Pancreas (tissue), 8 donors: Measurements from ENCODE around the gene SLC5A8. TPM values are rescaled to one million over a fixed set of nuclear protein-coding genes. Genes with fewer than 3 reads are reported as not detected.

Experiments used
- polyA plus RNA-seq, 2 donors: library from polyadenylated mRNA; stranded (reverse); fragments of 200-250 nt; gene quantifications; one replicate each; pipeline ENCODE4 v1.2.3, GENCODE V29; 2013
- total RNA-seq, 6 donors: library from RNA; stranded (reverse); fragmentation: NEBNext Ultra II Directional in 4 of 6; extraction: Animal tissue kit (Norgen Biotek cat#: 25700) in 4 of 6; gene quantifications; one replicate each; pipeline versions ENCODE4 v1.2.1 to v1.2.4, GENCODE V29; 2021 to 2023
- donor health status: healthy with polysubstance abuse.
- donor health status: DM: no; HTN: no; CAD: no; lungs with moderate emphysema.
- donor health status: DM: no; HTN: no; CAD: no.
- donor health status: Bipolar disorder and iron deficiency.
- donor health status: DM: yes; HTN: yes; CAD: no.
- donor health status: DM: no; HTN: no; CAD: no.
- donor health status: DM: no; HTN: no; CAD: no.
- donor health status: DM: yes; HTN: yes; CAD: no.

SLC5A8 gene
- total and polyA plus RNA-seq, 8 donors: 0.06 to 0.09 (median 0.07) TPM; not detected in 5

Other genes starting within 250 kb of the SLC5A8 start
- gene UTP20, start 69.9 kb upstream of the SLC5A8 start, total RNA-seq: 1 to 10 TPM; 4.2 to 8.1 (median 7.4) TPM
- gene UTP20, start 69.9 kb upstream of the SLC5A8 start, polyA plus RNA-seq: 1 to 10 TPM; 1.3 to 2.0 TPM
- 10 to 100 TPM; 40.4 to 65.8 (median 61.2) TPM for gene ARL1, start 197.5 kb upstream of the SLC5A8 start, total RNA-seq
- 10 to 100 TPM; 16.0 to 36.3 TPM for gene ARL1, start 197.5 kb upstream of the SLC5A8 start, polyA plus RNA-seq